ENCODE data around the gene KPNA5.
"Not testable (repeated sequence)": the region's sequence is repeated elsewhere in the genome, so short reads cannot be mapped to it uniquely, and the experiment has no call there.

Gene KPNA5

DNA sequence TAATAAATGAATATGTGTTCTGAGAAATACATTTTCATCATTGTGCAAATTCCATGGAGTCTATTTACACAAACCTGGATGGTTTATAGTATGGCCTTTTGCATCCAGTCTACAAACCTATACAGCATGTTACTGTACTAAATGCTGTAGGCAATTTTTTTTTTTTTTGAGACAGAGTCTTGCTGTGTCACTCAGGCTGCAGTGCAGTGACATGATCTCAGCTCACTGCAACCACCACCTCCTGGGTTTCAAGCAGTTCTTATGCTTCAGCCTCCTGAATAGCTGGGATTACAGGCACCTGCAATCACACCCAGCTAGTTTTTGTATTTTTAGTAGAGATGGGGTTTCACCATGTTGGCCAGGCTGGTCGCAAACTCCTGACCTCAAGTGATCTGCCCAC is 22.9 kb downstream of the KPNA5 start:
- DNase-seq (ENCODE audit: low read depth), result not testable (repeated sequence)

GRCh38 chr6:116705917-116706316 is 24.9 kb downstream of the KPNA5 start:
- no peak for DNase-seq (ENCODE audit: low read depth)

- no peak for DNase-seq (ENCODE audit: low read depth)
Observed at GRCh38 chr6:116714296-116714695, 33.3 kb downstream of the KPNA5 start.

DNA sequence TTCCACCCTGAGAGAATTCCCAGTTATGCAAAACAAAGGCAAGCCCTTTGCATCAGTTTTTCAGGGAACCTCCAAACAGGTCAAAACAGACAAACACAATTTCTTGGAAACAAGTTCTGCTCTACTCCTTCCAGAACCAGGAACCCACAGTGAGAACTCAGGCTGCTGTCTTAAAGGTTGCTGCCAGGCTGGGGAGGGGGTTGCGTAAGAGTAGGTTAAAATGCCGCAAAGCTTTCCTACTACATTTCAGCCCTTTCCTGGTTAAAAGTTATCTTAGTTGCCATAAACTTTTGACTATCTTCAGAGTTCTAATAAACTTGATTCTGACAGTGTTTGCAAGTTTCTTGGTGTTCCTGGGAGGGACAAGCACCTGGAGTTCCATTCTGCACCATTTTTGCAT is 33.8 kb downstream of the KPNA5 start:
- DNase-seq (ENCODE audit: low read depth), result no peak

DNA sequence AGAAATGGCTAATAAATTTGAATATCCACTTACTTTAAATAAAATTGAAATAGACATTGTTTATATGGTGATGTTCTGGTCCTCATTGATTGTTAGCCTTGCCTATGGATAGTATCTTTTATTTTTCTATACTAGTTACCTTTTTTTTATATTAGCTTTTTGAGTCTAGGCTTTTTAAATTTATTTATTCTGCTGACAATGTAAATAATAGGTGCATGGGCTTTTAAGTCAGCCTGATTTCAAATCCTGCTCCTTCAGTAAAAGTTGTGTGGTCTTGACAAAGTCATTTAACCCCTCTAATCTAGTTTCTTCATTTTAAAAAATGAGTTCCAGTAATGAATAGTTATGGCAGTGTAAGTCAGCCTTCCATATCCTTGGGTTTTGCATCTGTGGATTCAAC is 45.9 kb downstream of the KPNA5 start:
- DNase-seq (ENCODE audit: low read depth), result no peak

GRCh38 chr6:116730513-116730912 is 49.5 kb downstream of the KPNA5 start:
- no peak for DNase-seq (ENCODE audit: low read depth)

DNA sequence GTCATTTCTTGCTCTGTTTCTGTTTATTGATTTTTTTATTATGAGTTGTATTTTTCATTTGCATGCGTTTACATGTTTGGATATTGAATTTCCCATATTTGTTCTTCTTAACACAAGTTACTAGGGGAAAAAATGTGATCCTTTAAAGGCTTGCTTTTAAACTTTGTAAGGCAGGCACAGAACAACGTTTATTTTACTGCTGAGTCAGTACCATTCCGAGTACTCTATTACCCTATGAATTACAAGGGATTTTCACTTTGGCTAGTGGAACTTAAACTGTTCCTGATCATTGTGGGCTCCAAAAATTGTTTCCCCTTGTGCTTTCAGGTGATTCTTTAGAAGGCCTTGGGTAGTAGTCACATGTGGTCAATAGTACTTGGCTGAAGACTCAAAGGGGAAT is 56.0 kb downstream of the KPNA5 start:
- no peak for DNase-seq (ENCODE audit: low read depth)

DNA sequence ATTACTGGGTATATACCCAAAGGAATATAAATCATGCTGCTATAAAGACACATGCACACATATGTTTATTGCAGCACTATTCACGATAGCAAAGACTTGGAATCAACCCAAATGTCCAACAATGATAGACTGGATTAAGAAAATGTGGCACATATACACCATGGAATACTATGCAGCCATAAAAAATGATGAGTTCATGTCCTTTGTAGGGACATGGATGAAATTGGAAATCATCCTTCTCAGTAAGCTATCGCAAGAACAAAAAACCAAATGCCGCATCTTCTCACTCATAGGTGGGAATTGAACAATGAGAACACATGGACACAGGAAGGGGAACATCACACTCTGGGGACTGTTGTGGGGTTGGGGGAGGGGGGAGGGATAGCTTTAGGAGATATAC is 59.5 kb downstream of the KPNA5 start:
- DNase-seq (ENCODE audit: low read depth), result not testable (repeated sequence)

DNA sequence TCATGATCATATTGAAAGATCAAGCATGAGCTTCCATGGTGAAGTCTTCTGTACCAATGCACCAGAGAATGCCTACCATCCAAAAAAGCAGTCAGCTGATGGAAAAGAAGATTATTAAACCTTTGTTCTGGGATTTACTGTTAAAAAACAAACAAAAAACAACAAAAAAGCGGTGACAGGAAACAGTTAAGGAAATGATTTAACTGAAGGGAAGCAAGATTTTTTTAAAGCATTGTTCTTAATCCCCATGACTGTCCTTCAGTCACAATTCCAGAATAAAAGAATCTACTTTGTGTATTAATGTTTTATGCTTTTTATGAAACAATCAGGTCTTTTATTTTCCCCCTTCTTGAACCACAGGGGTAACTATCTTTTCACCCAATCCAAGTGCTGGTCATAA is 60.6 kb downstream of the KPNA5 start:
- DNase-seq (ENCODE audit: low read depth), result no peak

DNA sequence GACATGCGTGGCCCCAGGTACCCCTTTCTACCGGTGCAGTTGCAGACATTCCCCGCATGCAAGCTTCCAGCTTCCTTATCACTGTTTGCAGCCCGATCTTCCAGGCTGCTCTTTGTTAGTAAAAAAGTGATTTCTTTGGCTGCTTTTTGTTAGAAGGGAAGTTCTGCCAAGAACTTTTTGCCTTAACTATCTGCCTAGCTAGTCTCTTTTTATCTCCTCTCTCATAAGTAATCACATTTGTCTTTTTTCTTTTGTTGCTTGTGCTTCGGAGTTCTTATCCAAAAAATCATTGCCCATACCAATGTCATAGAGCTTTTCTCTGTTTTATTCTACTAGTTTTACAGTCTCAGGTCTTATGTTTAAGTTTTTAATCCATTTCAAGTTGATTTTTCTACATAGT is 64.2 kb downstream of the KPNA5 start:
- no peak for DNase-seq (ENCODE audit: low read depth)

DNA sequence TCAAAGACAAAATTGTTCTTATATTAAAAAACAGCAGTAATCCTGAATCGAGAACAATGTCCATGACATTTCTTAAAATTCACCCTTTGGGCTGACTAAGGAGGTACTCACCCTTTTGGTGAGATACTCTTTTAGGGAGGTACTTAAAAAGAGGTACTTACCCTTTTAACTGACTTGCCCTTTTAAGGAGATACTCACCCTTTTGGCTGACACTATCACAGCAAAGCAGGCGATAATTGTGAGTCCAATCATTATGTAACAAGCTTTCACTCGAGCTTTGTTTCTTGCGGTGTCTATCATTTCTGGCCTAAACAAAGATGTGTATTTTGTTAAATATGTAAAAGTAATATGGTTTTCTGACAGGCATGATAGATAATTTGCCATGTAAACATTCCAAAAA is 80.8 kb downstream of the KPNA5 start:
- DNase-seq (ENCODE audit: low read depth), result no peak

DNA sequence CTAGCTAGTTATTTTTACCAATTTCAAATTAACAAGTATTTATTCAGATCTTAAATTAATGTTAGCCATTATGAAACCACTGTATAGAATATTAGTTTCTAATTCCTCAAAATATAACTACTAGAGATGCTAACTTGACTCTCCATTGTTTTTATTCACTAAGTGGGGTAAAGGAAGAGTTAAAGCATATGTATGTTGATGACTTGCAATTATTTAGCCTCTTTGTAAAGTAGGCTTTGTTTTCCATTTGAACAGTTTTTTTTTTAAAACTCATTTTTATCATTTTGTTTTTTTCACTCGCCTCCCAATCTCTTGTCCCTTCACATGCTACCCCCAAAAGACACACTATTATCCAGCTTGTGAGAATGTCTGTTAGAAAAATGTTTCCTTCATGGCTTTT is 81.2 kb downstream of the KPNA5 start:
- DNase-seq (ENCODE audit: low read depth), result no peak

- DNase-seq (ENCODE audit: low read depth), result no peak
Observed at GRCh38 chr6:116763048-116763447, 82.0 kb downstream of the KPNA5 start.

DNA sequence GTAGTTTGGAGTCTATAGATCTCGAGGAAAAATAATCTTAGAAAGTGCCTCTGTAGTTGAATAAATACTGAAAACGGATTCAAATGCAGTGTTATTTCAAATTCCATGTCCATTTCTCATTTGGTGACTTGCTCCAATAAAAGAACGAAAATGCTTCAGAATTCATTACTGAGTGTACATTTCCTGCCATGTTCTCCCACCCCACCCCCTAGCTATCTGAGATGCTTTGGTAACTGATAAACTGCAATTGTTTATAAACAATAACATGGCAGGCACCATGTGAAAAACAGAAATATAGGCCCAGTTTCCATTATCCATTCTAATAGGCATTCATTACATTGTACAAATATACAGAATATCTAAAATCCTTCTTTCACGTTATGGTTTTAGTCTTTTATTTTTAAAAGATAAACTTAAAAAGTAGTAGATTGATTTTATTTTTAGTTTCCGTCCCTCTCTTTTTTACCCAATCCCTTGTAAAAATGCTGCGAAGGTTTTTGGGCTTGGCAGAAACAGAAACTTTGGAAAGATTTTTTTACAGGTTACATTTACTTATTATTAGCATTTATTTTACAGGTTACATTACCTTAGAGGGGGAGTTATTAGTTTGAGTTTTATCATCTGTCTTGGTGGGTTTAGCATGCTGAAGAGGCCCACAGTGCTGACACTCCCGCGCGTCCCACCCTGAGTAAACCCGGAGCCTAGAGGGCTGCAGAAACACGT is 83.1 kb downstream of the KPNA5 start:
- DNase-seq (ENCODE audit: low read depth), result no peak

DNA sequence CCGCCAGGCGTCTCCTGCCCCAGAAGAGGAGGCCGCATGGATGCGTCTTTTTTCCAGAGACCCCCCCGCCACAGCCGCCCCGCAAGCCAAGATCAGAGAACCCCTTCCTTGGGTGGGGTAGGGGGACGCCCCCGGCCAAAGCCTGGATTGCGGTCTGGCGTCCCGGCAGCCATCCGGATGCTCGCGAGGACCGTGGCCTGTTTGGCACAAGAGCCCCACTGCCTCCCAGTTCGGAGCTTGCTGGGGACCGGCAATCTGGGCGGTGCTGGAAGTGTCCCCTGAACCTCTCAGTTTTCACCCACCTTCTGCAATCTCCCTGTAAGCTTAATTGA is 83.6 kb downstream of the KPNA5 start:
- no peak for DNase-seq (ENCODE audit: low read depth)

DNA sequence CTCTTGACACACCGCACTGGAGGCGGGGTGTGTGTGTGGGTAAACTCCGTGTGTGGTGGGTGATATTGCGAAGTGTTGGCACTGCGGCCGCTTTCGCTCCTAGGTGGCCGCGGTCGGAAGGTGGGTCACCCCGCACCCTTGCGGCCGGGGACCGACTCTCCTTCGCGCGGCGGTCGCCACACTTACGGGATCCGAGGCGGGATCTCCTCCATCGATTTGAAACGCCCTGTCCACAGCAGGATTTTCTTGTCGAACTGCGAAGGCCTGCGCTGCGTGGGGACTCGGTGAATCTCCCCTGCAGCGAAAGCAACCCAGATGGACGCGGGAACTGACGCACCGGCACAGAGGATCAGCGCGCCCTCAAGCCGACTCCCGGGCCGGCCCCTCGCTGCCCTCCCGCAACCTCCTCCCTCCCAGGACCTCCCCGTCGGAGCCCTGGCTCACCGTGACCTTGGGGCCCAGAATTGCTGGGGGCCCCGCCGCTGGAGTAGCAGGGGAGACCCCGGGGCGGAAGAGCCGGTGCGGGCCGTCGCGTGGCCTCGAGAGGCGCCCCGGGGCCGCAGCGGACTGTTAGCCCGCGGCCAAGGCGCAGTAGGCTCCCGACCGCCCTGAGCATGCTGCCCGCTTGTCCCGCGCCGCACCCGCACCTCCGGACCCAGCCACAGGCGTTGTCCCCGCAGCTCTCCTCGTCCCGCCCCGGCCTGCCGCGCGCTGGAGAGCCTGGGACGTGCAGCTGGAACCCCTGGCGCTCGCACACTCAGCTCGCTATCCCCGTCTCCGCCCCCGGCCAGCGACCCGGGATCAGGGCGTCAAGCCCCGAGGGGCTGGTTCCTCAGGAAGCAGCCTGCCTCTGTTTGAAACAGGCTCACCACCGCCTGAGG is 84.2 kb downstream of the KPNA5 start, which contains the start of gene FAM162B:
TSS of gene FAM162B (minus strand) at position 759 of the 881 bp plus-strand sequence. CDS start at position 616, 143 bp downstream.
- no peak for DNase-seq (ENCODE audit: low read depth)

DNA sequence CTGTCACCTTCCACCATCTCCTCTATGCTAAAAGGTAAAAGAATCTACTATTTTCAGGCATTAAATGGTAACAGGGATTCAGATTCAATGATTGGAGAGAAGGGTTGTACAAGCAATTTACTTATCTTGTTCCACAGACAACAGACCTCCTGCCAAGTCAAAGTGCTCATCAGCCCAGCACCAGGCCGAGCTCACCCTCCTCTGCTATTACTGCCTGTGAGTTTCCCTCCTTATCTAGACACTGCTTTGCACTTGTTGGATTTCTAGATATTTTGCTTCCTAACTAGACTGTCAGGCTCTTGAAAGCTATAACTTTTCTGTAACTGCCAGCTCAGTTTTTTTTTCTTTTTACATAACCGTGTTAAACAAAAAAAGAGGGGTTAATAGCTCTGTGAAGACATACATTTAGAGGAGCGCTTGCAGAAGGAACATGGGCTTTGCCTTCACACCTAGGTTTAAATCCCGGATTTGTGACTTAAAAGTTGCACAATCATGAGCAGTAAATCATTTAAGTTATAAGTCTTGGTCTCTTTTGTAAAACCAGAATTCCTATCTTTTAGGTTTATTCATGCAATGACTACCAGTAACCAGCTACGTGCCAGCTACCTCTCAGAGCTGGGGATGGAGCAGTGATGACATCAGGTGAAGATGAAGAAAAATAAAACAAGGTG is 85.6 kb downstream of the KPNA5 start:
- DNase-seq (ENCODE audit: low read depth), result no peak

GRCh38 chr6:116767715-116768114 is 86.7 kb downstream of the KPNA5 start:
- no peak for DNase-seq (ENCODE audit: low read depth)

DNA sequence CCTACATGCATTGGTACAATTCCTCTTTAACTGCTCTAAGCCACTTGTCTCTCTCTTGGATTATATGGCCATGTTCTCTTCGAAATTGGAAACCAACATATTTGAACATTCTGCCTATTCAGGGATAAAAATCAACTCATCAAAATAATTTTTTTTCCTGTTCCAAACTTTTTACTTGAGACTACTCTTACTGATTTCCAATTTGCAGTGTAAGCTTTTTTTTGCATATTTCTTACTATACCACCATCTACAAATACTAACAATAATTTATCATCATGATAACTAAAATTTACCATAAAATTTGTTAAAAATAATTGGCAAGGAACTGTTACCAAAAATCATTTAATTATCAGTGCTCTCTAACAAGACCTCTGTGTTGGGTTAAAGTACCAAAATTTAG is 91.4 kb downstream of the KPNA5 start:
- no peak for DNase-seq (ENCODE audit: low read depth)

DNA sequence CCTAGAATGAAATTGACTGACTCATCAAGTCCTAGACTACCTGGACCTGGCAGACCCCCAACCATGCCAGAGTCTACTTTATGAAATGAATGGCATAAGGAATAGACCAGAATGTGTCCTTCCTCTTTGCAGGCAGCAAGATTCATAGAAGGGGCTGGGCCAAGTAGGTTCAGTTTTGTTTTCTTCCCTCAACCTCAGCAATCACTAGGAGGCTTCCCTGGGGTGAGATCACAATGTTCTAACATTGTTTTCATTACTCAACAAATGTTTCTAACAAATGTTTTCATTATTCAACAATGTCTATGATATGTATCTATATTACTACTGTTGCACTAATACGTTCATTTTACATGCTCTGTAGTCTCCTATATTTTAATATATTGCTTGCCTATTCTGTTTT is 92.9 kb downstream of the KPNA5 start:
- no peak for DNase-seq (ENCODE audit: low read depth)

DNA sequence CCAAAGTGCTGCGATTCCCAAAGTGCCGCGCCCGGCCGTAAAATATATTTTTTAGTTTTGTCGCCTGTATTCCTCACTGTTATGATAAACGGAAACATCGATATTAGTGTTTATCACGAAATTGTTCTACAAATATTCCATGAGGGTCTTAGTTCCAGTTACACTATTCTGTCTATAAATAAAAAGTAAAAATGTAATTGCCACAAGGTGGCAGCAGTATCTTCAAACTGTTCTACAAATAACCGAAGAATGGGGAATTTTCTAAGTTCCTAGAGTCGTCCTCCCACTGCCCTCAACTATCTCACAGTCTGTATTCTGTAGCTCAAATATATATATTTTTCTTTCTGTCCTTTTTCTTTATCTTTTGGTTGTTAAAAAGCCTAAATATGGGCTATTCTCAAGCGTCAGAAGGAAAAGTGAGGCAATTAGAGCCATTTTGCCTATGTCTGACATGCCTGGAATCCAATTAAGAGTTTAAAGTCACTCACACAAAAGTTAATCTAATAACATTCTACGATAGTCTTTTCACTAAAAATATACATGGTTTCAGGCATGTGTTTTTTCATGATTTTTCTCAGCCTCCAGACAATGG is 98.7 kb downstream of the KPNA5 start:
- DNase-seq (ENCODE audit: low read depth), result no peak

GRCh38 chr6:116783852-116784251 is 102.8 kb downstream of the KPNA5 start:
- no peak for DNase-seq (ENCODE audit: low read depth)

Data from HS-5 (cell line).